PC-3 (cell line): ENCODE measurements around the gene CHID1. TPM values are rescaled to one million over a fixed set of nuclear protein-coding genes. Genes with fewer than 3 reads are reported as not detected.

Experiments
- ATAC-seq: fragments of 200-7000 bp; cut with Tn5 transposase; 2 replicates; pipeline ENCODE4 v1.9.1; 2020; ENCODE audit warnings: mild to moderate bottlenecking, moderate library complexity
- BruUV-seq: library from RNA; stranded (reverse); fragments of 400-500 nt; replicated peaks from 2 replicates; lab custom pipeline; 2021; lab: Mats Ljungman, UMichigan
- CTCF ChIA-PET: fragments of 300-600 bp; sonication (Branson Sonifier 250); formaldehyde crosslinking; loops from one replicate; lab custom pipeline; 2022; ENCODE audit warnings: antibody characterized with exemption; lab: Charles Lee
- POLR2A ChIA-PET: fragments of 300-600 bp; sonication (Branson Sonifier 250); formaldehyde crosslinking; loops from one replicate; lab custom pipeline; 2022; ENCODE audit warnings: antibody characterized with exemption; ENCODE audit not compliant: unreplicated experiment; lab: Charles Lee
- DNase-seq: peaks from one replicate; pipeline ENCODE4 v3.0.0-alpha.2; 2015
- H2AFZ ChIP-seq: fragments of 300-600 bp; sonication (generic); 2 replicates; pipeline ENCODE4 v1.6.0; 2016; ENCODE audit warnings: antibody characterized with exemption, low read length
- H3F3A ChIP-seq: fragments of 300-600 bp; sonication (generic); one replicate; pipeline ENCODE4 v1.6.0; 2017; ENCODE audit warnings: antibody characterized with exemption, low read length, control low read depth, mild to moderate bottlenecking; ENCODE audit not compliant: unreplicated experiment
- H3K27ac ChIP-seq: fragments of 300-600 bp; sonication (generic); 2 replicates; pipeline ENCODE4 v1.5.1; 2016; ENCODE audit warnings: mild to moderate bottlenecking, low read length
- H3K27me3 ChIP-seq: fragments of 300-600 bp; sonication (generic); 2 replicates; pipeline ENCODE4 v1.6.1; 2016; ENCODE audit warnings: low read length, mixed read lengths
- H3K36me3 ChIP-seq: fragments of 300-600 bp; sonication (generic); 2 replicates; pipeline ENCODE4 v1.6.1; 2016; ENCODE audit warnings: low read depth, mixed run types, low read length, mixed read lengths
- H3K4me1 ChIP-seq: fragments of 300-600 bp; sonication (generic); 2 replicates; pipeline ENCODE4 v1.5.1; 2016; ENCODE audit warnings: low read length; ENCODE audit not compliant: insufficient read depth
- H3K4me2 ChIP-seq: fragments of 300-600 bp; sonication (generic); 2 replicates; pipeline ENCODE4 v1.6.0; 2016; ENCODE audit warnings: low read length
- H3K4me3 ChIP-seq: fragments of 300-600 bp; sonication (generic); 2 replicates; pipeline ENCODE4 v1.5.1; 2016; ENCODE audit warnings: mild to moderate bottlenecking, low read length, mixed read lengths
- H3K79me2 ChIP-seq: fragments of 300-600 bp; sonication (generic); 2 replicates; pipeline ENCODE4 v1.6.1; 2017; ENCODE audit warnings: low read length, mixed read lengths
- H3K9ac ChIP-seq: fragments of 300-600 bp; sonication (generic); 2 replicates; pipeline ENCODE4 v1.6.0; 2016; ENCODE audit warnings: mild to moderate bottlenecking, low read length
- H3K9me2 ChIP-seq: fragments of 300-600 bp; sonication (generic); replicated peaks from 2 replicates; pipeline ENCODE4 v1.6.1; 2016; ENCODE audit warnings: mixed run types, low read length, mixed read lengths
- H3K9me3 ChIP-seq: fragments of 300-600 bp; sonication (generic); 2 replicates; pipeline ENCODE4 v1.6.1; 2016; ENCODE audit warnings: low read length, mixed read lengths
- H4K20me1 ChIP-seq: fragments of 300-600 bp; sonication (generic); 2 replicates; pipeline ENCODE4 v1.6.1; 2016; ENCODE audit warnings: low read length, mixed read lengths
- CTCF ChIP-seq: fragments of 300-600 bp; sonication (generic); conservative IDR thresholded peaks from 2 replicates; pipeline ENCODE4 v1.5.1; 2017; ENCODE audit warnings: antibody characterized with exemption, low read depth, mild to moderate bottlenecking, low read length
- EZH2 ChIP-seq: fragments of 300-600 bp; sonication (generic); IDR thresholded peaks from one replicate; pipeline ENCODE4 v1.6.1; 2017; ENCODE audit warnings: antibody characterized with exemption, mild to moderate bottlenecking, low read length; ENCODE audit not compliant: unreplicated experiment
- EZH2phosphoT487 ChIP-seq: fragments of 300-600 bp; sonication (generic); IDR thresholded peaks from 2 replicates; pipeline ENCODE4 v1.6.1; 2018; ENCODE audit warnings: mild to moderate bottlenecking, antibody characterized with exemption, low read length, borderline replicate concordance
- intact Hi-C: fragments of 100-400 bp; cut with micrococcal nuclease; formaldehyde crosslinking; loops from 2 replicates; pipeline ENCODE4 v1.9.0; 2023
- total RNA-seq: library from RNA; depleted of rRNA; stranded (reverse); fragments of >200 nt; gene quantifications from 2 replicates; pipeline ENCODE4 v1.2.3, GENCODE V29; 2014

The CHID1 gene
- total RNA-seq, 1 experiment from 2014 or later = 70.2 TPM

- ATAC-seq (no peak), DNase-seq (no peak)
- Histone ChIP-seq H3K36me3 (peaks cover 53% of the 10 kb centered on the region), H3K9me2 (no peaks in the 10 kb centered on the region), H4K20me1 (peaks cover 41% of the 10 kb centered on the region), H3K9me3 (no peaks in the 10 kb centered on the region), H3K27me3 (no peaks in the 10 kb centered on the region), H3F3A (peaks cover 11% of the 10 kb centered on the region), H3K9ac (no peak overlapping the region), H3K4me1 (peaks cover 26% of the 10 kb centered on the region), H2AFZ (no peak overlapping the region), H3K4me3 (no peak overlapping the region), H3K79me2 (peaks cover 77% of the 10 kb centered on the region), H3K27ac (no peak overlapping the region), H3K4me2 (no peak overlapping the region)
- ChIA-PET POLR2A (interaction anchor here (0.7 kb wide), 1 partner anchor 271 kb away, joined by 4 read pairs; no protein-coding TSS in a partner anchor), CTCF (no interaction called here)
- no peak for TF ChIP-seq EZH2phosphoT487
- TF ChIP-seq EZH2 = no peak
- no peak for TF ChIP-seq CTCF
- BruUV-seq = no TSS peak
- intact Hi-C loops = no loop called here
Measured at GRCh38 chr11:837189-837989, 73.2 kb downstream of the CHID1 start.

GRCh38 chr11:836700-837099 lies 73.9 kb downstream of the CHID1 start:
- no peak overlapping the region for H2AFZ ChIP-seq
- no peaks in the 10 kb centered on the region for H3K9me2 ChIP-seq
- ChIA-PET POLR2A (no interaction called here), CTCF (no interaction called here)
- intact Hi-C loops = no loop called here
- no peak overlapping the region for H3K4me2 ChIP-seq
- peaks cover 33% of the 10 kb centered on the region for H3K4me1 ChIP-seq
- no peaks in the 10 kb centered on the region for H3K9me3 ChIP-seq
- H3K79me2 ChIP-seq = peaks cover 77% of the 10 kb centered on the region
- peaks cover 53% of the 10 kb centered on the region for H3K36me3 ChIP-seq
- H3K9ac ChIP-seq = no peak overlapping the region
- H3K27ac ChIP-seq = no peak overlapping the region
- BruUV-seq = no TSS peak
- no peak overlapping the region for H3K4me3 ChIP-seq
- peaks cover 35% of the 10 kb centered on the region for H4K20me1 ChIP-seq
- no peaks in the 10 kb centered on the region for H3K27me3 ChIP-seq
- DNase-seq (no peak), ATAC-seq (no peak)
- peaks cover 11% of the 10 kb centered on the region for H3F3A ChIP-seq
- no peak for TF ChIP-seq EZH2
- no peak for TF ChIP-seq EZH2phosphoT487
- no peak for TF ChIP-seq CTCF

DNA sequence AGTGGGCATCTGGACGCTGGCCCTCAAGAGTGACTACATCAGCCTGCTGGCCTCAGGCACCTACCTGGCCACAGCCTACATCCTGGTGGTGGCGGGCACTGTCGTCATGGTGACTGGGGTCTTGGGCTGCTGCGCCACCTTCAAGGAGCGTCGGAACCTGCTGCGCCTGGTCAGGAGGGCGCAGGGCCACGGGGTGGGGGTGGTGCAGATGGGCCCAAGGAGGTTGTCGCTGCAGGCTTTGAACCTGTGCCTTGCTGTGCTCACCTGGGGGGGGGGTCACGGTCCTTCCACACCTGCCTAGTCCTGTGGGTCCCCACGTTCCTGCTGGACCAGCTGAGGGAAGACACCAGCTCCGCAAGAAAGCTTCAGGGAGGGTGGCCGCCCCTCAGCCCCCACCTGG lies 74.3 kb downstream of the CHID1 start:
- ATAC-seq (no peak), DNase-seq (no peak)
- intact Hi-C loops = no loop called here
- Histone ChIP-seq H3K9me2 (no peaks in the 10 kb centered on the region), H3K36me3 (peaks cover 51% of the 10 kb centered on the region), H3K27me3 (no peaks in the 10 kb centered on the region), H3K9me3 (no peaks in the 10 kb centered on the region), H3K4me2 (no peak overlapping the region), H3K27ac (no peak overlapping the region), H3K4me1 (peaks cover 37% of the 10 kb centered on the region), H3K9ac (no peak overlapping the region), H2AFZ (no peak overlapping the region), H3K4me3 (no peak overlapping the region), H4K20me1 (peaks cover 32% of the 10 kb centered on the region), H3F3A (peaks cover 11% of the 10 kb centered on the region), H3K79me2 (peaks cover 75% of the 10 kb centered on the region)
- ChIA-PET POLR2A (no interaction called here), CTCF (no interaction called here)
- no TSS peak for BruUV-seq
- TF ChIP-seq CTCF (no peak), EZH2phosphoT487 (no peak)
